ENCODE results near the gene ORAI3.
A peak's percentile ranks its signal among the peaks of the same experiment; 100 is the strongest.

GRCh38 chr16:30949650-30950515, 1.0 kb downstream of the ORAI3 start:
- TF ChIP-seq CTCF (IDR thresholded peaks at IDR 0.05), result no peak
- peak in 2 of 4 donors; percentile 79 to 82 for TF ChIP-seq POLR2A (IDR thresholded peaks at IDR 0.05)

Measured in upper lobe of left lung (tissue), 4 donors.